Naive B cell (primary cell): ENCODE data around the gene PGS1. TPM values are rescaled to one million over a fixed set of nuclear protein-coding genes. Genes with fewer than 3 reads are reported as not detected.
A peak's percentile ranks its signal among the peaks of the same experiment; 100 is the strongest.

Experiments used
- ATAC-seq, 2 donors: fragments of 150-1000 bp; cut with Tn5 transposase; 2 replicates each; pipeline ENCODE4 v1.10.0; 2021; ENCODE audit warnings: low read depth in 2 of 2, mild to moderate bottlenecking in 2 of 2, moderate library complexity in 2 of 2
- DNase-seq: peaks from one replicate; pipeline ENCODE4 v3.0.0; 2022
- H3K27ac Mint-ChIP-seq, 6 donors: one replicate each; pipeline ENCODE4 v1.8.0; 2020 to 2022; ENCODE audit warnings: mild to moderate bottlenecking in 6 of 6, mixed read lengths in 6 of 6, moderate library complexity in 5 of 6, inconsistent platforms in 2 of 6
- H3K27me3 Mint-ChIP-seq, 3 donors: one replicate each; pipeline ENCODE4 v1.8.0; 2021 to 2022; ENCODE audit warnings: mixed read lengths in 3 of 3, mild to moderate bottlenecking in 1 of 3
- H3K36me3 Mint-ChIP-seq, 2 donors: one replicate each; pipeline ENCODE4 v1.8.0; 2020 to 2022; ENCODE audit warnings: mixed read lengths in 2 of 2, inconsistent platforms in 1 of 2, mild to moderate bottlenecking in 1 of 2
- H3K4me1 Mint-ChIP-seq, 3 donors: one replicate each; pipeline ENCODE4 v1.8.0; 2020 to 2022; ENCODE audit warnings: mixed read lengths in 3 of 3, inconsistent platforms in 1 of 3, mild to moderate bottlenecking in 1 of 3, moderate library complexity in 1 of 3
- H3K4me3 Mint-ChIP-seq, 8 donors: one replicate each; pipeline ENCODE4 v1.8.0; 2020 to 2022; ENCODE audit warnings: mild to moderate bottlenecking in 8 of 8, mixed read lengths in 8 of 8, moderate library complexity in 8 of 8, inconsistent platforms in 2 of 8
- H3K9me3 Mint-ChIP-seq, 7 donors: one replicate each; pipeline ENCODE4 v1.8.0; 2020 to 2022; ENCODE audit warnings: mixed read lengths in 7 of 7, mild to moderate bottlenecking in 5 of 7, inconsistent platforms in 2 of 7, moderate library complexity in 1 of 7
- polyA plus RNA-seq, 6 donors: library from polyadenylated mRNA; unstranded; fragments of 300-500 nt; fragmentation: Illumina TruSeq; gene quantifications; one replicate each; pipeline ENCODE4 v1.2.3, GENCODE V29; 2021; ENCODE audit warnings: low read depth in 6 of 6

Gene PGS1
- polyA plus RNA-seq, 6 donors from 2014 or later = 23.9 to 50.1 (median 29.8) TPM

DNA sequence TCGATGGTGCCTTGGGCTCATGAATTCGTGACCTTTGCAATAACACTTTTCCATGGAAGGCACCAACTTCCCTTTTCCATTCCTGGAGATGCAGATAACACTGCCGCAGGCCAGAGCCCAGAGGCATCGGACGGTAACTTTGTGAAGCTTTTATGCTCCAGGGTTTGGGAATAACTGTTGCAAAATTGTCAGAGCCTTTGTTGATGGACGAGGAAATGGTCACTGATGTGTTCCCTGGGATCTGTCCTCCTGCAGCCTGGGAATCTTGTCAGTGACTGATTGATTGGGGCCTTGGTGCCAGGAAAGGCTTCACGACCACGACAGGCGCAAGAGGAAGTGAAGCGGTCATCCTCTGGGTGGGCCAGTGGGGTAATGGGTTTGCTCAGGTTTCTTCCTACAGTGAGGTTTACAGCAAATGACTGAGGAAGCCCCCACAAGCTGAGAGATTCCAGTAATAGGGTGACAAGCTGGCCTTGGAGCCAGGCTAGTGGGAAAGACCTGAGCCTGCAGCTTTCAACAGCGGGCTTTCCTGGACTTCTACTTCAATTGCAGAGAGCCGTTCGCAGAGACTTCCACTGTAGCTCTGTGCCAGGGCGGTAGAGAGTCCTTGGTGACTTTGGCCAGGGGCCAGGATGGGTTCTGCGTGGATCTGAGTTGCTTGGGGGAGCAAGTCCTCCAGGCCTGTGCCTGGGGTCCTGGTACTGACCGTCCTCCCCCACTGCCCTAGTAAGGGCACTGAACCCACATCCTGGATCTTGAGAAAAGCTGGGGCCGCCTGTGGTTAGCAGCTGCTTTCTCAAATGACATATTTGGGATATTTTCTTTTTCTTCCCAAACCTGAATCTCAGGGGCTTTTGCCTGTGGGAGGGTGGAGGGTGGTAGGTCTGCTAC, 37.6 kb downstream of the PGS1 start:
- H3K27me3 Mint-ChIP-seq = no peaks in the 10 kb centered on the region
- H3K27ac Mint-ChIP-seq = peak overlapping the region in 3 of 6 donors; percentile 33 to 54 (median 39)
- no peaks in the 10 kb centered on the region for H3K36me3 Mint-ChIP-seq
- H3K9me3 Mint-ChIP-seq = no peaks in the 10 kb centered on the region
- ATAC-seq = no peak
- peaks cover 14 to 31% (median 18%) of the 10 kb centered on the region in 3 donors for H3K4me1 Mint-ChIP-seq
- no peak for DNase-seq
- H3K4me3 Mint-ChIP-seq = no peak overlapping the region

GRCh38 chr17:78416791-78417530, 38.5 kb downstream of the PGS1 start:
- H3K36me3 Mint-ChIP-seq = no peaks in the 10 kb centered on the region
- peak overlapping the region in 2 of 6 donors; percentile 26 to 80 for H3K27ac Mint-ChIP-seq
- ATAC-seq = no peak
- H3K4me1 Mint-ChIP-seq = peaks cover 14 to 33% (median 18%) of the 10 kb centered on the region in 3 donors
- H3K4me3 Mint-ChIP-seq = peak overlapping the region in 1 of 8 donors; percentile 1
- H3K27me3 Mint-ChIP-seq = no peaks in the 10 kb centered on the region
- no peak for DNase-seq
- H3K9me3 Mint-ChIP-seq = no peaks in the 10 kb centered on the region

DNA sequence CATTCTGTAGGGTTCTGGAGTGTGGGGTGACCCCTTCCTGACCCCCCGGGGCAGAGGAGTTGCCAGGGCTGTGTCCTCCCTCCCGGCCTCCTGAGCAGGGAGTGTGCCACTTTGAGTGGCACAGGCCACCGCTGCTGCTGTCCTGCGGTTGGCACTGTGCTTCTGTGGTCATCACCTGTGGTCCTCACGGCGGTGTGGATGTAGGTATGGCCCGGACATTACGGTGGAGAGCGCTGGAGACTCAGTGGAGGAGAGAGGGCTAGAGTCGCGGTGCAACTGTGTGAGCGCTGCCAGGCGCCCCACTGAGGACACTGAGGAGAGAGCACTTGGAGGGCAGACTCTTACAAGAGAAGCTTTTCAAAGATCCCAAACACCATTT, 39.1 kb downstream of the PGS1 start:
- no peak overlapping the region for H3K4me3 Mint-ChIP-seq
- no peaks in the 10 kb centered on the region for H3K9me3 Mint-ChIP-seq
- H3K27ac Mint-ChIP-seq = peak overlapping the region in 1 of 6 donors; percentile 33
- ATAC-seq (no peak), DNase-seq (no peak)
- H3K4me1 Mint-ChIP-seq = peaks cover 9 to 36% (median 18%) of the 10 kb centered on the region in 3 donors
- no peaks in the 10 kb centered on the region for H3K27me3 Mint-ChIP-seq
- H3K36me3 Mint-ChIP-seq = no peaks in the 10 kb centered on the region

DNA sequence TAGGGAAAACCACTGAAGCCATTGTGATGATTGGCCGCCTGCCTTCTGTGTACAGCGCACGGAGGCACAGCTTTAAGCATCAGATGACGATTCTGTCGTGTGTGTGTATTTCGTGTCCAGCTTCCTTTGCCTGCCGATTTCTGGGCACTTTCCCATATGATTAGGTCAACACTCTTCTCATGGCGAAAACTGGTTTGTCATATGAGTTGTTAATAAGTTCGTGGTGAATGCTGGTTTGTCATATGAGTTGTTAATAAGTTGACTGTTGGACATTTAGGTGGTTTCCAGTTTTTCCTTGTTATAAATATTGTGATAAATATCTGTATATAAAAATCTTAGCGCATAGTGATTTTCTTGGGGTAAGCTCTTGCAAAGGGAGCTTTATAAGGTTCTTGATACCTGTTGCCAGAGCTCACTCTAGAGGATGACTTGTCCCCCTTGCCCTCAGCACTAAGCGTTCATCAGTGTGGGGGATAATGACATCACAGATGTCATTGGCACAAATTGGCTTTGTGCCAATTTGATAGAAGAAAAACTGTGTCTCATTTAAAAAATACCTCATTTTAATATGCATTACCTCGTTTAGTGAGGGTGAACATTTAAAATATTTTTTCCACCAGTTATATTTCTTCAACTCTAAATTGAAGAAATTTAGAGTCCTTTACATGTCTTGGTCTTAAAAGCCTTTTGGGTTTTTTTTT, 40.0 kb downstream of the PGS1 start:
- Mint-ChIP-seq H3K36me3 (no peaks in the 10 kb centered on the region), H3K4me1 (peaks cover 1 to 29% (median 8%) of the 10 kb centered on the region in 3 donors), H3K9me3 (no peaks in the 10 kb centered on the region), H3K4me3 (no peak overlapping the region), H3K27ac (no peak overlapping the region), H3K27me3 (no peaks in the 10 kb centered on the region)
- no peak for DNase-seq
- no peak for ATAC-seq

GRCh38 chr17:78419970-78420815, 41.7 kb downstream of the PGS1 start:
- peak overlapping the region in 2 of 6 donors; percentile 35 to 84 for H3K27ac Mint-ChIP-seq
- H3K9me3 Mint-ChIP-seq = no peaks in the 10 kb centered on the region
- H3K27me3 Mint-ChIP-seq = no peaks in the 10 kb centered on the region
- no peak for ATAC-seq
- no peaks in the 10 kb centered on the region for H3K36me3 Mint-ChIP-seq
- H3K4me3 Mint-ChIP-seq = no peak overlapping the region
- peaks cover 0 to 23% (median 3%) of the 10 kb centered on the region in 3 donors for H3K4me1 Mint-ChIP-seq
- DNase-seq = no peak

DNA sequence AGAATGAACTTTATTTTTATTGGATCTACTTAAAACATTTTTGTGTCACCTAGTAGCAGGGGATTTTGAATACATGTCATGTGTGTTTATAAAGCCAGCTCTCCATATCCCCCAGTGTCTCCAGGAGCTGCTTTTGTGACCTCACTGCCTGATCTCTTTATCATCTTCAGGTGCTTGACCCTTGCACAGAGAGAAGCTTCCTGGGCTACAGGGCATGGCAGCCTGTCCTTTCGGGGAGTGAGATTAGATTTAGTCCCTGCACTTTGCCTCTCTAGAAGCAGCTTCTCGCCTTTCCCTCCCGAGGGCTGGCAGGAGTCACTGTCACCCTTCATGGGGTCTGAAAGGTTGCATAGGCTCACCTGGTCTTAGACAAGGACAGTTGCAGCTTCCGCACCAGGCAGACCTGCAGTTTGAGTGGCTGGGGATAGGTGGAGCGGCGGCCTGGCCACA, 42.7 kb downstream of the PGS1 start:
- no peaks in the 10 kb centered on the region for H3K27me3 Mint-ChIP-seq
- peaks cover 0 to 23% (median 3%) of the 10 kb centered on the region in 3 donors for H3K4me1 Mint-ChIP-seq
- ATAC-seq = no peak
- H3K4me3 Mint-ChIP-seq = no peak overlapping the region
- no peaks in the 10 kb centered on the region for H3K36me3 Mint-ChIP-seq
- H3K27ac Mint-ChIP-seq = no peak overlapping the region
- H3K9me3 Mint-ChIP-seq = no peaks in the 10 kb centered on the region
- no peak for DNase-seq

DNA sequence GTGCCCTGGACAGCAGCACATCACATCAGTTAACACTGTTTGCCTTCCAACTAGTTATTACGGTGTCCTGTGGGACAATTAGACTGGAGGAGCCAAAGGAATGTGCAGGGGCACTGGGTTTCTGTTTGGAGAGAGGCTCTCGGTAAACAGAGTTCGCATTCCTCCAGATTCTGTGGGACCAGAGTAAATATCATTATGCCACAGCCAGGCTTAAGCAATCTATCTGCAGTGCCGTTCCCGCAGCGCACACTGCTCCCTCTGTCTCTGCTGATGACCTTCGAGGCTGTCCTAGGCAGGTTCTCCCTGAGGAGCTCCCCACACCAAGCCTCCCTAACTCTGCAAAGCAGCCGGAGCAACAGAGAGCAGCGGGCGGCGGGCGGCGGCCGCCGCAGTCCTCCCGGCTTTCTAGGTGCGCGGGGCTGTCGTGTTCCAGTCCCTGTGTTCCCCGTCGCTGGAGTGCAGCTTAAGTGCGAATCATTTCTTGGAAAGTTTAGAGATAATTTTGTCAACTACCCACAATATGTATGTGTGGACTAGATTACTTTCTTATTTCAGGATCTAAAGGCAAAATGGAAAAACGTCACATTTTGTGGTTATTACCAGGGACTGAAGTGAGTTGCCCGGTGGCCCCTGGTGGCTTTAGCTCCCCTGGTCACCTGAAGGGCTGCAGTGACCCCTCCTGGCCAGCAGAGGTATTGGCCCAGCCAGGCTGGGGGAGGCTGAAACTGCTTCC, 43.3 kb downstream of the PGS1 start:
- H3K36me3 Mint-ChIP-seq = no peaks in the 10 kb centered on the region
- peaks cover 0 to 20% (median 3%) of the 10 kb centered on the region in 3 donors for H3K4me1 Mint-ChIP-seq
- no peak overlapping the region for H3K4me3 Mint-ChIP-seq
- H3K27ac Mint-ChIP-seq = no peak overlapping the region
- H3K27me3 Mint-ChIP-seq = no peaks in the 10 kb centered on the region
- ATAC-seq (peak; percentile 74 to 81), DNase-seq (peak; percentile 63)
- H3K9me3 Mint-ChIP-seq = no peaks in the 10 kb centered on the region

DNA sequence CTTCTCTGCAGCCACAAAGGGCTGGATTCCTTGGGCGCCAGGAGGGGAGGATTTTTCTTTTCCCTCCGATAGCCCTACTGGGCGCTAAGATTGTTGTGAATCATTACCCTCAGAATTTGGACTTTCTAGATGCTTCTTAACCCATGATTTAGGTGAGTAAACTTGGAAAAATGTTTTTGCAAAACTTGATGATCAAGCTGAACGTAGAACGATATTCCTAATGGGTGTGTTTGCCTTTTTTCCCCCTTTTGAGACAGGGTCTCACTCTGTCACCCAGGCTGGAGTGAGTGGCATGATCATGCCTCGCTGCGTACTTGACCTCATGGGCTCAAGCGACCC, 43.8 kb downstream of the PGS1 start:
- H3K27me3 Mint-ChIP-seq = no peaks in the 10 kb centered on the region
- no peak for DNase-seq
- H3K36me3 Mint-ChIP-seq = no peaks in the 10 kb centered on the region
- no peak for ATAC-seq
- H3K4me1 Mint-ChIP-seq = peaks cover 0 to 15% (median 3%) of the 10 kb centered on the region in 3 donors
- no peaks in the 10 kb centered on the region for H3K9me3 Mint-ChIP-seq
- no peak overlapping the region for H3K4me3 Mint-ChIP-seq
- H3K27ac Mint-ChIP-seq = no peak overlapping the region

GRCh38 chr17:78422872-78423588, 44.6 kb downstream of the PGS1 start:
- H3K27ac Mint-ChIP-seq = no peak overlapping the region
- ATAC-seq = no peak
- peaks cover 0 to 10% (median 3%) of the 10 kb centered on the region in 3 donors for H3K4me1 Mint-ChIP-seq
- H3K9me3 Mint-ChIP-seq = no peaks in the 10 kb centered on the region
- H3K4me3 Mint-ChIP-seq = peak overlapping the region in 1 of 8 donors; percentile 68
- no peaks in the 10 kb centered on the region for H3K36me3 Mint-ChIP-seq
- no peak for DNase-seq
- H3K27me3 Mint-ChIP-seq = no peaks in the 10 kb centered on the region

GRCh38 chr17:78423961-78424675, 45.7 kb downstream of the PGS1 start:
- Mint-ChIP-seq H3K9me3 (no peaks in the 10 kb centered on the region), H3K27me3 (no peaks in the 10 kb centered on the region), H3K4me1 (peaks cover 0 to 10% (median 3%) of the 10 kb centered on the region in 3 donors), H3K4me3 (no peak overlapping the region), H3K36me3 (no peaks in the 10 kb centered on the region), H3K27ac (peak overlapping the region in 1 of 6 donors; percentile 38)
- no peak for ATAC-seq
- DNase-seq = no peak

DNA sequence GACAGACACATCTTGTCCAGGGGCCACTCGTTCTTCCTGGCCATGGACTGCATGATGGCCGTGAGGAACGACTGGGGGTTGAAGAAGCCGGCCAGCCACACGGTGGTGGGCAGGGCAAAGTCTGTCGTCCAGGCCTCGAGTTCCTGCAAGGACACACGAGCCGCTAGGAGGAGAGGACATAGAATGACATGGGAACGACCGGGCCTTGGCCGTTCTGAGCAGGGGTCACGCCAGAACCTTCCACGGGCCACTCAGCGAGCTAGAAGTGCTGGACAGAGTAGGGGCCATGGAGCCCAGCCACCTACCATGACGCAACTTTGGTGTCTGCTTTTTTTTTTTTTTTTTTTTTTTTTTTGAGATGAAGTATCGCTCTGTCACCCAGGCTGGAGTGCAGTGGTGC, 47.0 kb downstream of the PGS1 start:
- H3K9me3 Mint-ChIP-seq = no peaks in the 10 kb centered on the region
- H3K27ac Mint-ChIP-seq = no peak overlapping the region
- H3K4me3 Mint-ChIP-seq = no peak overlapping the region
- no peak for DNase-seq
- H3K36me3 Mint-ChIP-seq = peaks cover 0 to 9% of the 10 kb centered on the region in 2 donors
- H3K27me3 Mint-ChIP-seq = no peaks in the 10 kb centered on the region
- peaks cover 0 to 7% (median 3%) of the 10 kb centered on the region in 3 donors for H3K4me1 Mint-ChIP-seq
- no peak for ATAC-seq
